ENCODE data around the gene POLG. TPM values are rescaled to one million over a fixed set of nuclear protein-coding genes. Genes with fewer than 3 reads are reported as not detected.

The POLG gene
- polyA plus RNA-seq, 1 experiment, result 13.7 TPM

GRCh38 chr15:89381331-89381730, 46.7 kb upstream of the POLG start:
- peaks cover 83% of the 10 kb centered on the region for H3K27me3 ChIP-seq (ENCODE audit: control insufficient read depth, insufficient read depth, low read length)

GRCh38 chr15:89379818-89380217, 45.2 kb upstream of the POLG start:
- POLR2A ChIA-PET, result no interaction called here
- Histone ChIP-seq H3K9me3 (ENCODE audit: control insufficient read depth, insufficient read depth, low read length) (peaks cover 12% of the 10 kb centered on the region; the same call in 1 of the 2 replicates), H3K27ac (ENCODE audit: low read depth, low read length) (no peak overlapping the region), H3K27me3 (ENCODE audit: control insufficient read depth, insufficient read depth, low read length) (peaks cover 85% of the 10 kb centered on the region), H3K4me3 (ENCODE audit: low read depth, low read length) (no peak overlapping the region)
- no peak for TF ChIP-seq CTCF (IDR thresholded peaks at IDR 0.05; ENCODE audit: low read depth, low read length)
- DNase-seq (ENCODE audit: low read depth, low spot score), result no peak
- CTCF ChIA-PET, result interaction anchor here (6.6 kb wide), 1 partner anchor 21 kb away, joined by 45 read pairs; no protein-coding TSS in a partner anchor

More at GRCh38 chr15:89381331-89381730, 46.7 kb upstream of the POLG start:
- CTCF ChIA-PET, result interaction anchor here (1.0 to 2.8 kb wide), 2 partner anchors 21 to 23 kb away, joined by 4 to 14 read pairs; no protein-coding TSS in a partner anchor
- Histone ChIP-seq H3K9me3 (ENCODE audit: control insufficient read depth, insufficient read depth, low read length) (peaks cover 12% of the 10 kb centered on the region; the same call in 1 of the 2 replicates), H3K4me3 (ENCODE audit: low read depth, low read length) (no peak overlapping the region), H3K27ac (ENCODE audit: low read depth, low read length) (no peak overlapping the region)
- POLR2A ChIA-PET, result no interaction called here
- no peak for DNase-seq (ENCODE audit: low read depth, low spot score)
- TF ChIP-seq CTCF (IDR thresholded peaks at IDR 0.05; ENCODE audit: low read depth, low read length), result no peak

- POLR2A ChIA-PET, result no interaction called here
- H3K4me3 ChIP-seq (ENCODE audit: low read depth, low read length), result no peak overlapping the region
- TF ChIP-seq CTCF (IDR thresholded peaks at IDR 0.05; ENCODE audit: low read depth, low read length), result no peak
- no peak overlapping the region for H3K27ac ChIP-seq (ENCODE audit: low read depth, low read length)
- no peak for DNase-seq (ENCODE audit: low read depth, low spot score)
- peaks cover 87% of the 10 kb centered on the region for H3K27me3 ChIP-seq (ENCODE audit: control insufficient read depth, insufficient read depth, low read length)
- CTCF ChIA-PET, result interaction anchor here (2.2 to 6.6 kb wide), 2 partner anchors 20 to 51 kb away, joined by 5 to 45 read pairs; no protein-coding TSS in a partner anchor
- H3K9me3 ChIP-seq (ENCODE audit: control insufficient read depth, insufficient read depth, low read length), result peaks cover 12% of the 10 kb centered on the region; the same call in 1 of the 2 replicates
Measured at GRCh38 chr15:89379251-89379695, 44.6 kb upstream of the POLG start.

GRCh38 chr15:89378296-89379151, 43.9 kb upstream of the POLG start:
- DNase-seq (ENCODE audit: low read depth, low spot score), result no peak
- TF ChIP-seq CTCF (IDR thresholded peaks at IDR 0.05; ENCODE audit: low read depth, low read length), result no peak
- POLR2A ChIA-PET, result no interaction called here
- Histone ChIP-seq H3K4me3 (ENCODE audit: low read depth, low read length) (no peak overlapping the region), H3K27ac (ENCODE audit: low read depth, low read length) (no peak overlapping the region), H3K9me3 (ENCODE audit: control insufficient read depth, insufficient read depth, low read length) (peaks cover 12% of the 10 kb centered on the region; the same call in 1 of the 2 replicates), H3K27me3 (ENCODE audit: control insufficient read depth, insufficient read depth, low read length) (peaks cover 89% of the 10 kb centered on the region)
- CTCF ChIA-PET, result interaction anchor here (2.2 to 6.6 kb wide), 2 partner anchors 19 to 52 kb away, joined by 5 to 45 read pairs; no protein-coding TSS in a partner anchor

- POLR2A ChIA-PET, result no interaction called here
- CTCF ChIA-PET, result interaction anchor here (2.2 to 6.6 kb wide), 2 partner anchors 19 to 52 kb away, joined by 5 to 45 read pairs; no protein-coding TSS in a partner anchor
Measured at GRCh38 chr15:89377842-89378295, 43.2 kb upstream of the POLG start.

More at GRCh38 chr15:89377842-89378295, 43.2 kb upstream of the POLG start:
- Histone ChIP-seq H3K4me3 (ENCODE audit: low read depth, low read length) (no peak overlapping the region), H3K27ac (ENCODE audit: low read depth, low read length) (no peak overlapping the region), H3K27me3 (ENCODE audit: control insufficient read depth, insufficient read depth, low read length) (peaks cover 90% of the 10 kb centered on the region), H3K9me3 (ENCODE audit: control insufficient read depth, insufficient read depth, low read length) (peaks cover 12% of the 10 kb centered on the region; the same call in 1 of the 2 replicates)
- no peak for DNase-seq (ENCODE audit: low read depth, low spot score)
- TF ChIP-seq CTCF (IDR thresholded peaks at IDR 0.05; ENCODE audit: low read depth, low read length), result no peak
